Activated naive CD8-positive, alpha-beta T cell (primary cell): Measurements from ENCODE around the gene MYOC.
"Not testable (repeated sequence)": the region's sequence is repeated elsewhere in the genome, so short reads cannot be mapped to it uniquely, and the experiment has no call there.

Experiments
- H3K27ac Mint-ChIP-seq: one replicate; pipeline ENCODE4 v1.8.0; 2021; ENCODE audit warnings: mixed read lengths
- H3K27me3 Mint-ChIP-seq: one replicate; pipeline ENCODE4 v1.8.0; 2021; ENCODE audit warnings: mixed read lengths
- H3K36me3 Mint-ChIP-seq: one replicate; pipeline ENCODE4 v1.8.0; 2021; ENCODE audit warnings: mixed read lengths
- H3K4me1 Mint-ChIP-seq: one replicate; pipeline ENCODE4 v1.8.0; 2021; ENCODE audit warnings: low read depth, mixed read lengths
- H3K4me3 Mint-ChIP-seq: one replicate; pipeline ENCODE4 v1.8.0; 2021; ENCODE audit warnings: mild to moderate bottlenecking, mixed read lengths
- H3K9me3 Mint-ChIP-seq: one replicate; pipeline ENCODE4 v1.8.0; 2021; ENCODE audit warnings: low read depth, mixed read lengths

MYOC gene

DNA sequence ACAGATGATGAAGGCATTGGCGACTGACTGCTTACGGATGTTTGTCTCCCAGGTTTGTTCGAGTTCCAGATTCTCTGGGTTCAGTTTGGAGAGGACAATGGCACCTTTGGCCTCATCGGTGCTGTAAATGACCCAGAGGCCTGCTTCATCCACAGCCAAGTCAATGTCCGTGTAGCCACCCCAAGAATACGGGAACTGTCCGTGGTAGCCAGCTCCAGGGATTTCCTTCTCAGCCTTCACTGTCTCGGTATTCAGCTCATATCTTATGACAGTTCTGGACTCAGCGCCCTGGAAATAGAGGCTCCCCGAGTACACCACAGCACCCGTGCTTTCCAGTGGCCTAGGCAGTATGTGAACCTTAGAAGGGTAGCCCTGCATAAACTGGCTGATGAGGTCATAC lies 16.3 kb downstream of the MYOC start:
- Mint-ChIP-seq H3K27ac (no peak overlapping the region), H3K4me1 (peaks cover 6% of the 10 kb centered on the region), H3K36me3 (peaks cover 3% of the 10 kb centered on the region), H3K4me3 (no peak overlapping the region), H3K27me3 (peaks cover 9% of the 10 kb centered on the region), H3K9me3 (no peaks in the 10 kb centered on the region)

DNA sequence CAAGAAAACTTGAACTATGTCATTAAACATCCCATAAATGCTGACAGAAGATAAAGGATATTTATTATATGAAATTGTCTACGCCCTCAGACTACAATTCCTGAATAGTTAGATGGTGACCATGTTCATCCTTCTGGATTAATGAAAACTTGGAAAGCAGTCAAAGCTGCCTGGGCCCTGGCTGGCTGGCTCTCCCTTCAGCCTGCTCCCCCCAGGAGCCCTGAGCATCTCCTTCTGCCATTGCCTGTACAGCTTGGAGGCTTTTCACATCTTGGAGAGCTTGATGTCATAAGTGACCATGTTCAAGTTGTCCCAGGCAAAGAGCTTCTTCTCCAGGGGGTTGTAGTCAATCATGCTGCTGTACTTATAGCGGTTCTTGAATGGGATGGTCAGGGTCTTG lies 16.8 kb downstream of the MYOC start:
- peaks cover 6% of the 10 kb centered on the region for H3K4me1 Mint-ChIP-seq
- H3K36me3 Mint-ChIP-seq: peaks cover 3% of the 10 kb centered on the region

GRCh38 chr1:171628225-171628624 lies 24.3 kb downstream of the MYOC start:
- Mint-ChIP-seq H3K4me1 (no peaks in the 10 kb centered on the region), H3K9me3 (no peaks in the 10 kb centered on the region), H3K36me3 (peaks cover 6% of the 10 kb centered on the region), H3K27me3 (peaks cover 13% of the 10 kb centered on the region), H3K27ac (no peak overlapping the region), H3K4me3 (no peak overlapping the region)

More for the DNA sequence above, 16.8 kb downstream of the MYOC start:
- Mint-ChIP-seq H3K27ac (no peak overlapping the region), H3K27me3 (peaks cover 8% of the 10 kb centered on the region), H3K4me3 (no peak overlapping the region), H3K9me3 (no peaks in the 10 kb centered on the region)

- H3K27ac Mint-ChIP-seq: no peak overlapping the region
- no peaks in the 10 kb centered on the region for H3K9me3 Mint-ChIP-seq
- H3K36me3 Mint-ChIP-seq: peaks cover 6% of the 10 kb centered on the region
- no peak overlapping the region for H3K4me3 Mint-ChIP-seq
- H3K4me1 Mint-ChIP-seq: no peaks in the 10 kb centered on the region
- peaks cover 9% of the 10 kb centered on the region for H3K27me3 Mint-ChIP-seq
Observed at GRCh38 chr1:171627020-171627419, 25.5 kb downstream of the MYOC start.

- Mint-ChIP-seq H3K4me1 (no peaks in the 10 kb centered on the region), H3K9me3 (no peaks in the 10 kb centered on the region), H3K27me3 (peaks cover 5% of the 10 kb centered on the region), H3K36me3 (peaks cover 2% of the 10 kb centered on the region), H3K27ac (no peak overlapping the region), H3K4me3 (no peak overlapping the region)
Observed at GRCh38 chr1:171625225-171625624, 27.3 kb downstream of the MYOC start.

GRCh38 chr1:171623651-171624331 lies 28.7 kb downstream of the MYOC start:
- no peaks in the 10 kb centered on the region for H3K27me3 Mint-ChIP-seq
- H3K4me3 Mint-ChIP-seq: no peak overlapping the region
- no peaks in the 10 kb centered on the region for H3K4me1 Mint-ChIP-seq
- no peaks in the 10 kb centered on the region for H3K36me3 Mint-ChIP-seq
- H3K27ac Mint-ChIP-seq: no peak overlapping the region
- H3K9me3 Mint-ChIP-seq: no peaks in the 10 kb centered on the region

DNA sequence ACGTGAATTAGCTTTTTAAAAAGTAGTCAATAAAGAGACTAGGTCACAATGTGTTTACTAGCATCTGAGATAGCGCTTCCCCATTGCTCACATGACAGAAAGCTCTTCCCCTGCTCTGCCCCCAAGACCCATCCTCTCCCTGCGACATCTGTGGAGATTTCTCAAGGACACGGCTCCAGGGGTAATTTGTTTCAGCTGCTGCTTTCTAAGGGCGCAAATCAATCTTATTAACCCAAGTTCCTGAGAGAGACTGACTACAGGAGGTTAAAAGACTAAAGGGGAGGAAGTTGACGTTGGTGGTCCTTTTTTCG lies 30.4 kb downstream of the MYOC start, which contains the start of gene MYOCOS:
TSS of gene MYOCOS (plus strand) at position 92 of the 311 bp plus-strand sequence. CDS start 1,641 bp downstream, outside the sequence.
- Mint-ChIP-seq H3K36me3 (no peaks in the 10 kb centered on the region), H3K9me3 (no peaks in the 10 kb centered on the region), H3K4me3 (no peak within 1 kb of the TSS), H3K27me3 (no peaks in the 10 kb centered on the region), H3K27ac (no peak within 1 kb of the TSS), H3K4me1 (no peaks in the 10 kb centered on the region)

DNA sequence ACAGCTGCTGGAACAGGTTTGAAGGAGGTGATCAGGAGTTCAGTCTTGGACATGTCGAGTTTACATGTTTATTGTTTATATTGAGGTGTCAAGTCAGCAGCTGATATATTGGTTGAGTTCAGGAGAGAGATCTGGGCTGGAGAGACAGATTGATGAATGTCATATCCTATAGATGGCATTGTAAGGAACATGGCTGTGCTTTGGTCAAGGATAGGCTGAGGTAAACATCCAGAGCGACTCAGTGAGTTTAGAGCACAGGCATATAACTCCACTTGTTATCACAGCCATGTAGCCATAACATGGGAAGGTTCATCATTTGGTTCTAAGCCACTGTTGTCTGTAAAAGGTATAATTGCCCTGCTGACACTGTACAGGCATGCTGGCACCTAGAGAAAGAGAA lies 35.9 kb downstream of the MYOC start:
- no peak overlapping the region for H3K27ac Mint-ChIP-seq
- H3K9me3 Mint-ChIP-seq: no peaks in the 10 kb centered on the region
- no peaks in the 10 kb centered on the region for H3K4me1 Mint-ChIP-seq
- no peak overlapping the region for H3K4me3 Mint-ChIP-seq
- H3K27me3 Mint-ChIP-seq: no peaks in the 10 kb centered on the region
- no peaks in the 10 kb centered on the region for H3K36me3 Mint-ChIP-seq

- H3K27me3 Mint-ChIP-seq, H3K9me3 Mint-ChIP-seq, H3K4me3 Mint-ChIP-seq, H3K27ac Mint-ChIP-seq, H3K4me1 Mint-ChIP-seq, H3K36me3 Mint-ChIP-seq: not testable (repeated sequence)
Observed at GRCh38 chr1:171615122-171615906, 37.2 kb downstream of the MYOC start.

GRCh38 chr1:171613282-171613681 lies 39.2 kb downstream of the MYOC start:
- Mint-ChIP-seq H3K9me3 (no peaks in the 10 kb centered on the region), H3K36me3 (no peaks in the 10 kb centered on the region), H3K4me1 (no peaks in the 10 kb centered on the region), H3K4me3 (no peak overlapping the region), H3K27me3 (no peaks in the 10 kb centered on the region), H3K27ac (no peak overlapping the region)

DNA sequence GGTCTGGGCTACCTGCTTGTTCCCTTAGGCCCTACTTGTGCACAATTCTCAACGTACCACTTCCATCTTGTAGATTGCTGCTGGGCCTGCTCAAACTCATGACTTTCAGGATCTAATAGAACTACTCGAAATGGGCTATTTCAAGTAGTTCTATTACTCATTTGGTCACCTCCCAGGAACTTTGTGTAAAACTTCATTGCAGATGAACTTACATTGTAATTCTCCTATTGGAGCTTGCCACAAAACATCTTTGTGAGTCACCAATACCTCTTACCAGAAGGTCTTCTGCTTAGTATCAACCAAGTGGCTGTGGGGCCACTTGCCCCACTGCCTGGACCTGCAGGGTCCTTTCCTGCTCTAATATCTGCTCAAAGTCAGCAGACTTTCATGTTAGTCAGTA lies 41.2 kb downstream of the MYOC start:
- no peak overlapping the region for H3K4me3 Mint-ChIP-seq
- H3K27me3 Mint-ChIP-seq: no peaks in the 10 kb centered on the region
- no peaks in the 10 kb centered on the region for H3K9me3 Mint-ChIP-seq
- no peak overlapping the region for H3K27ac Mint-ChIP-seq
- no peaks in the 10 kb centered on the region for H3K36me3 Mint-ChIP-seq
- H3K4me1 Mint-ChIP-seq: no peaks in the 10 kb centered on the region

GRCh38 chr1:171610385-171610784 lies 42.1 kb downstream of the MYOC start:
- no peaks in the 10 kb centered on the region for H3K27me3 Mint-ChIP-seq
- H3K27ac Mint-ChIP-seq: no peak overlapping the region
- H3K4me3 Mint-ChIP-seq: no peak overlapping the region

GRCh38 chr1:171606402-171606941 lies 46.0 kb downstream of the MYOC start:
- Mint-ChIP-seq H3K27me3 (no peaks in the 10 kb centered on the region), H3K9me3 (no peaks in the 10 kb centered on the region), H3K36me3 (no peaks in the 10 kb centered on the region), H3K4me3 (no peak overlapping the region), H3K4me1 (no peaks in the 10 kb centered on the region), H3K27ac (no peak overlapping the region)

More at GRCh38 chr1:171610385-171610784, 42.1 kb downstream of the MYOC start:
- Mint-ChIP-seq H3K9me3 (no peaks in the 10 kb centered on the region), H3K4me1 (no peaks in the 10 kb centered on the region), H3K36me3 (no peaks in the 10 kb centered on the region)

DNA sequence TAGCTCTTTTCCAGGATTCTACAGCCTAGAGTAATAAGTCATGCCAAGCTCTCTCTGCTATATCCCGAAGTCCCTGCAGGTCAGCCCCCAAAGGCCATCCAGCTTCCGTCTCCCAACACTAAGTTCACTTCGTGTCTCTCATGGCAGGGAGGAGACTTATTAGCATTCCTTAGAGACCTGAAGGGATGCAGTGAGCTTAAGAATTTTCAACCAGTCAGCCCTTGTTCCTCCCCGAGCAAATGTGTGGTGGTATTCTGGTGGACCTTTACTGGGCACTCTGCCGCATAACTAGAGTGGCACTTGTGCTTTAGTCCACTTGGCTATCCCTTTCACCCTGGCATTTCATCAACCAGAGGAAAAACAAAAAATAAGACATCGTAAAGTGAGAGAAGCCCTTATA lies 49.4 kb downstream of the MYOC start:
- not testable (repeated sequence) for H3K27me3 Mint-ChIP-seq, H3K36me3 Mint-ChIP-seq, H3K4me3 Mint-ChIP-seq, H3K27ac Mint-ChIP-seq, H3K9me3 Mint-ChIP-seq, H3K4me1 Mint-ChIP-seq

GRCh38 chr1:171600862-171601261 lies 51.6 kb downstream of the MYOC start:
- H3K36me3 Mint-ChIP-seq: peaks cover 8% of the 10 kb centered on the region
- H3K27ac Mint-ChIP-seq: no peak overlapping the region
- no peak overlapping the region for H3K4me3 Mint-ChIP-seq
- H3K4me1 Mint-ChIP-seq: peaks cover 6% of the 10 kb centered on the region
- H3K27me3 Mint-ChIP-seq: no peaks in the 10 kb centered on the region
- no peaks in the 10 kb centered on the region for H3K9me3 Mint-ChIP-seq
